NCI-H1417 treated with DMSO at 0.1 percent for 48 hours (cell line): ENCODE measurements around the gene ZSWIM4.

Experiments
- DNase-seq: peaks from one replicate; lab custom pipeline; 2025; lab: John Stamatoyannopoulos, UW

The ZSWIM4 gene

DNA sequence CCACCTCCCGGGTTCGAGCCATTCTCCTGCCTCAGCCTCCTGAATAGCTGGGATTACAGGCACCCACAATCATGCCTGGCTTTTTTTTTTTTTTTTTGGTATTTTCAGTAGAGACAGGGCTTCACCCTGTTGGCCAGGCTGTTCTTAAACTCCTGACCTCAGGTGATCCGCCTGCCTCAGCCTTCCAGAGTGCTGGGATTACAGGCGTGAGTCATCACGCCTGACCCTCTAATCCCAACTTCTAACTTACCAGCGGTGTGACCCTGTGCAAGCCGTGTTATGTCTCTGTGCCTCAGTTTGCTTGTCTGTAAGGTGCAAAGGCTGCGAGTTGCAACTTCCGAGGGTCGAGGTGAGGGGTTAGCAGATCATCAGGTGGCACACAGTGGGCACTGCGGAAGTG is 17.3 kb downstream of the ZSWIM4 start:
- DNase-seq = no peak

DNA sequence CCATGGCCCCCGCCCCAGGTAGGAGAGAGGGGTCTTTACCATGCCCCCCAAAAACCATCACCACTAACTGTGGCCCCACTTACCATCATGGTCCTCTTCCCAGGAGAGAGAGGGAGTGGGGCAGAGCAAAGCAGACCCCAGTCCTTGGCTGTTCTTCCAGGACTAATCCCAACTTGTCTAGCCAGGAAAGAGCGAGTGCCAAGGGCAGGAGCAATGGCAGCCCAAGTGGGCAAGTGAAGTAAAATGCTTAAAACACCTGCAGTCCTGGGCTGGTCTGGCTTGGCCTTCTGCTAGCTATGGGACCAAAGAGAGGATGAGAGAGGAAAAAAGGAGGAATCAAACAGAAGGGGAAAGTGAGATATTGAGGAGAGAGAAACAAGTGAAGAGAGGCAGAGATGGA is 17.9 kb downstream of the ZSWIM4 start:
- DNase-seq = no peak

DNA sequence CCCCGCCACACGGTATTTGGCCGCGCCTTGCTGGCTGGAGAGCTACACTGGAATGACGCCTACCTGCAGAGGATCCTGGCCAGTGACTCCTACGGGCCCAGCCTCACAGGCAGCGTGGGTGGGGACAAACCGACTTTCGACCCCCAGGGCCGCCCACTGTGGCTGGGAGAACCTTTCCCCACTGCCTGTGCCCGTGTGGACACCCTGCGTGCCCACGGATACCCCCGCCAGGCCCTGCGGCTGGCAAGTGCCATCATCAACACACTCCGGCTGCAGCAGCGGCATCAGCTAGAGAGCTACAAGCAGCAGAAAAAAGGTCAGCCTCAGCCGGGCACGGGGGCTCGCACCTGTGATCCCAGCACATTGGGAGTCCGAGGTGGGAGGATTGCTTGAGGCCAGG is 19.3 kb downstream of the ZSWIM4 start:
- no peak for DNase-seq

DNA sequence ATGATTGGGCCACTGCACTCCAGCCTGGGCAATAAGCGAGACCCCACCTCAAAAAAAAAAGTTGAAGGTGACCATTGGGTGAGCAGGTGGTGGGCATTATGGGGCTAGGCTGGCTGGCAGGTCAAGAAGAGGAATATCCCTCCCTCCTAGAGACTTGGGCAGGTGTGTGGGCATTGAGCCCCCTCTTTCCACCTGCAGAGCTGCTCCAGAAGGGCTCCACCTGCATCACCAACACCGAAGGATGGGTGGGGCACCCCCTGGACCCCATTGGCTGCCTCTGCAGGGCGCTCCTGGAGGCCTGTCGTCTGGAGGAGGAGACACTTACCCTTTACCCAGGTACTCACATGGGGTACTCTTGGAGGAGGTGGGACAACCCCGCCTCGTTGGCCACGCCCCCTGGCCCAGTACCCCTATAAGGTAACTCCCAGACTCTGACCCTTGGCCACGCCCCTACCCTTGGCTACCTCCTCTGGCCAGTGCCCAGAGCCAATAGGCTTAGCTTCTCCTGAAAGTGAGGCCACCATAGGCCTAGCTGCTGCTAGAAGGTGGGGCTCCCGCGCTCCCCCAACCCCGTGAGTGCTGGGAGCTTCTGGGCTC is 21.9 kb downstream of the ZSWIM4 start:
- DNase-seq = no peak

DNA sequence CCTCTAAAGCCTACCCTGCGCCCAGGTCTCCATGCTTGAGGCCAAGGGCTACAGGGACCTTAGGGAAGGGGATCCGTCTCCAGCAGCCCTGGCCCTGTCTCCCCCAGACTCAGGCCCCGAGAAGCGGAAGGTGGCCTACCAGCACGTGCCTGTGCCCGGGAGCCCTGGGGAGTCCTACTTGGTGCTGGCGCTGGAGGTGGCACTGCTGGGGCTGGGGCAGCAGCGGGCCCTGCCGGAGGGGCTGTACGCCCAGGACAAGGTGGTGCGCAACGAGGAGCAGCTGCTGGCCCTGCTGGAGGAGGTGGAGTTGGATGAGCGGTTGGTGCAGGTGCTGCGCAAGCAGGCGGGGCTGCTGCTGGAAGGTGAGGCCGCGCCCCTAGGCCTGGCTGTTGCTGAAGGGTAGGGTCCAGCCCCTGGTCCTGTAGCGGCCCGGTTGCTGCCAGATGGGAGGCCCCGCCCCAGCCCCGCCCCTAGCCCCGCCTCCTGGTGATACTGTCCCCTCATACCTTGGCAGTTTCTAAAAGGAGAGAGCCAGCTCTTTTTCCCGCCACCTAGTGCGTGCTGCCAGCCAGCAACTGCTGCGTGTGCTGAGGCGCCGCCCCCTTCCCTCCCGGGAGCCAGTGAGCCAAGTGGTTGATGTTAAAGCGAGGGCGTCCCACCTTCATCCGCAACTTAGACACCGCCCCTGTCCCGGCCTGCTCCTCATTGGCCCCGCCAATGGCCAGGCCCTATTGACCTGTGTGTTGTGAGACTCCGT is 22.6 kb downstream of the ZSWIM4 start:
- DNase-seq = no peak

DNA sequence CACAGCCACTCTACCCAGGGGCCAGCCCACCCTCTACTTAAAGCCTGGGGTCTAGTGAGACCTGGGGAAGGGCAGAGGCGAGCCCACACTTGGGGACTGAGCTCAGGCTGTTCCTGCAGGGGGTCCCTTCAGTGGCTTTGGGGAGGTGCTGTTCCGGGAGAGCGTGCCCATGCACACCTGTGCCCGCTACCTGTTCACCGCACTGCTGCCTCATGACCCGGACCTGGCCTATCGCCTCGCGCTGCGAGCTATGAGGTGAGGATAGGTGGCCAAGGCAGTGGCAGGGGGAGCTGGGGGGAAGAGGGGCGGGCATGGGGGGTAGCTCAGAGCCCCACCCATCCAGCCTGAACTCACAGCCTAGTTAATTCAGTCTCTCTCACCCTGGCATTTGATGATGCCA is 24.0 kb downstream of the ZSWIM4 start:
- no peak for DNase-seq

DNA sequence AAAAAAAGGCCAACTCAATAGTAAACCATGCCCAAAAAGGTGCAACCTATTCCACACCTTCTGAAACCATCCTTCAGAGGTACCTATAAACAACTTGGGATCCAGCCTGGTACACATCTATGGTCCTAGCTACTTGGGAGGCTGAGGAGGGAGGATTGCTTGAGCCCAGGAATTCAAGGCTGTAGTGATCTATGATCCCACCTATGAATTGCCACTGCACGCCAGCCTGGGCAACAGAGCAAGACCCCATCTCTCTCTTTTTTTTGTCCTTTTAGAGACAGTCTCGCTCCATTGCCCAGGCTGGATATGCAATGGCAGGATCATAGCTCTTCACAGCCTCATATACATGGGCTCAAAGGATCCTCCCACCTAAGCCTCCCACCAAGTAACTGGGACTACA is 26.0 kb downstream of the ZSWIM4 start:
- no peak for DNase-seq

GRCh38 chr19:13823256-13823655 is 28.0 kb downstream of the ZSWIM4 start:
- DNase-seq = no peak

- DNase-seq = no peak
Observed at GRCh38 chr19:13823901-13824300, 28.7 kb downstream of the ZSWIM4 start.

DNA sequence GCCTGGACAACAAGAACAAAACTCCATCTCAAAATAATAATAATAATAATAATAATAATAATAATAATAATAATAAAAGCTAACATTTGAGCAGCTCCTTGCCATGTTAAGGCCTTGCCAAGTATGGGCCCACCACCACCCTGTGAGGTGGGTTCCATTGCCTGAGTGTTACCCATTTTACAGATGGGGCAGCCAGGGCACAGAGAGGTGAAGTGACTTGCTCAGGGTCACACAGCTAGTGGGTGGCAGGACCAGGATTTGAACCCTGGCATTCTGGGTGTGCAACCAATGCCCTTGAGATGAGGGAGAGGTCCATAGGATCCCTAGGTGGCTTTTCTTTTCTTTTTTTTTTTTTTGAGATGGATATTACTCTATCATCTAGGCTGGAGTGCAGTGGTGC is 29.5 kb downstream of the ZSWIM4 start:
- no peak for DNase-seq

GRCh38 chr19:13825489-13826441 is 30.5 kb downstream of the ZSWIM4 start:
- no peak for DNase-seq

DNA sequence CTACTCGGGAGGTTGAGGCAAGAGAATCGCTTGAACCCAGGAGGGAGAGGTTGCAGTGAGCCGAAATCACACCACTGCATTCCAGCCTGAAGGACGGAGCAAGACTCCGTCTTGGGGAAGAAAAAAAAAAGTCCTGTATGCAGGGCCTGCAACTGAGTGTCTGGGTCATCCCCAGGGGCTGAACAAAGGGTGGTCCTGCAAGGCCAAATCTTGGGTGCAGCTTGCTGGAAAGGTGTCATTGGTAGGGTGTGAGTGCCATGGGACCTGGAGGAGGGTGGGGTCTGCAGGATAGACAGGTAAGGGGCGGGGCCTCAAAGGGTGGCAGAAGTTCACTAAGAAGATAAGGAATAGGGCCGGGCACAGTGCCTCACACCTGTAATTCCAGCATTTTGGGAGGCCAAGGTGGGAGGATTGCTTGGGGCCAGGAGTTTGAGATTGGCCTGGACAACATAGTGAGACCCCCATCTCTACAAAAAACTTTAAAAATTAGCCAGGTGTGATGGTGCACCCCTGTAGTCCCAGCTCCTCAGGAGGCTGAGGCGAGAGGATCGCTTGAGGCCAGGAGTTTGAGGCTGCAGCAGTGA is 31.5 kb downstream of the ZSWIM4 start:
- DNase-seq = no peak

DNA sequence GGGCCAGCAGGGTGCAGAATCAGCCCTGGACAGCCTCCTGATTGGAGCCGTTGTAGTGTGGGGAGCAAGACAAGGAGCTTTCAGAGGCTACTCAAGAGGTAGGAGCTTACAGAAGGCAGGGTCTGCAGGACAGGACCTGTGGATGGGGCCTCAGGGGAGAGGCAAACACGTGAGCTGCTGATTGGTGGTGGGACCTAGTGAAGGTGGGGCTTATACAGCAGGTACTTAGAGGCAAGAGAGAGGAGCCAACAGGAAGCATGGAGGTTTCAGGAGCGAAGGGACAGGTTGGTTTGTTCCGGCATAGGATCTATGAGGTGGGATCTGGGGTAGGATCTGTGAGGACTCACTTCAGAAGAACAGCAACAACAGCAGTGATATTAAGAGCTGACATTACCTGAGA is 32.4 kb downstream of the ZSWIM4 start:
- no peak for DNase-seq

- DNase-seq = no peak
Observed at GRCh38 chr19:13830114-13830740, 35.0 kb downstream of the ZSWIM4 start.

GRCh38 chr19:13830741-13831536 is 35.7 kb downstream of the ZSWIM4 start:
- no peak for DNase-seq

DNA sequence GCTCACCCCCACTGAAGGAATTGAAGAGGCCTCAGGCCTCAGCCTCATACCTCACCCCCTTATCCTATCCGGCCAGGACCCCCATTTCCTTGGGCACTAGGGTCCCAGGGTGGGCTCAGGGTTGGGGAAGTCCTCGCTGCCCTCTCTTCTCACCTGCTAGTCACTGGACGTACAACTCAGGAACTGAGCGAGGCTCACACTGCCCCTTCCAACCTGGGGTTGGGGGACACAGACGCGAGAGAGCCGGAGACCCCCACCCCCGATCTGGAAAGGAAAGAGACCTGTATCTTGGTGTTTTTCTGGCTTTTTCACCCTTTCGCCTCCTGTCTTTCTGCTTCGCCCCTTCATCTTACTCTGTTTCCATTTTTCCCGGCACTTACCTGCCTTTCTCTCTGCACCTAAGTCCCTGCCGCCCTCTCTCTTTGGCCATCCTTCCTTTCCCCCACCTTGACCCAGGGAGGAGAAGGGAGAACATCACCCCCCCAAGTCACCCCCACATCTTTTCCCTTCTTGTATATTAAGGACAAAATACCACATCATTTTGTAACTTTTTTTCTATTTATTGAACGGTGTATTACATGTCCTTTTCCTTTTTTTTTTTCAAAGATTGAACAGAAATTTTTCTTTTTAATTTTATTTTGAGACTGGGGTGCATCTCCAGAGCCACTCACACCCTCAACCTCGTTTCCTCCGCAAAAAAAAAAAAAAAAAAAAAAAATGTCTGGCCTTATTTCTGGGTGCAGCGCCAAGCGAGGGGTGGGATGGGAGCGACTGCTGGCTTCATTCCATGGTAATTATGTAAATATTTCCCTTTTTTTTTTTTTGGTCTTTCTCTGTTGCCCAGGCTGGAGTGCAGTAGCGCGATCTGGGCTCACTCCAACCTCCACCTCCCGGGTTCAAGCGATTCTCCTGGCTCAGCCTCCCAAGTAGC is 36.6 kb downstream of the ZSWIM4 start:
- no peak for DNase-seq

DNA sequence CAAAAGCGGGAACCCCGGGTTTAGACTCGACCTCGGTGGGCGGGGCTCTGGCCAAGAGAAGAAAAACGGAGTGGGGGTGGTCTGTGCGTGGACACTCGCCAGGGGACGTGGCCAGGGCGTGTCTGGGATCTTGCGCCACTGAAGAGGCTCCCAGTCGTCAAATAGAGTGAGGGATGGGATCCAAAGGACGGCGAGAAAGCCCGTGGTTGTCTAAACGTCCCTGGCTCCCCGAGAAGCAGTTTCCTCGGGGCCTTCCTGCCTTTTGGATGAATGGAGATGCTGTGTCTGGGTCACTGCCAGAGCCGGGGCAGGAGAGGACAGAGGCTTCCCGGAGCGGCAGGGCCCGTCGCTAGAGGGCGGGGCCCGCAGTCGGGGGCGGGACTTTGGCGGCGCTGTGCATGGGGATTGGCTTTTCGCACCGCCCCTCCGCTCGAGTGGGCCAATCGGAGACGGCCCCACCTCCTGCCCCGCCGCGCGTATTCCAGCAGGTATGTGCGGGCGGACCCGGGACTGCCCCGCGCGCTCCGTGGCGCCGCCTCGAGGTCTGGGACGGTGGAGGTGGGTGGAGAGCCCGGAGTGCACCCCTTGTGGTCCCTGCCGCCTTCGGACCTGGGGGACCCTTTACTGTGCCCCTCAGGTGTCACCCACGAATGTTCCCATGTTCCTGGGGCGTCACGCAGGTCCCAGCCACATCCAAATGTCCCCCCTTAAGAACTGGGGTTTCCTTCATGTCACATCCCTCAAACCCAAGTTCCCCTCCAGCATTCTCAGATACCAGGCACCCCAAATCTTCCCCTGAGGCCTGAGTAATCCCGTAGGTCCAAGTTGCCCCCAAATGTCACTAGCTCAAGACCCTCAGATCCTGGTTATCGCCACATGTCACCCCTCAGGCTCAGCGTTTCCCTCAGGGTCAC is 38.3 kb downstream of the ZSWIM4 start:
- peak; percentile 47 for DNase-seq

- DNase-seq = no peak
Observed at GRCh38 chr19:13834244-13835069, 39.2 kb downstream of the ZSWIM4 start.
